Measurements from ENCODE around the gene OR1M1.

DNA sequence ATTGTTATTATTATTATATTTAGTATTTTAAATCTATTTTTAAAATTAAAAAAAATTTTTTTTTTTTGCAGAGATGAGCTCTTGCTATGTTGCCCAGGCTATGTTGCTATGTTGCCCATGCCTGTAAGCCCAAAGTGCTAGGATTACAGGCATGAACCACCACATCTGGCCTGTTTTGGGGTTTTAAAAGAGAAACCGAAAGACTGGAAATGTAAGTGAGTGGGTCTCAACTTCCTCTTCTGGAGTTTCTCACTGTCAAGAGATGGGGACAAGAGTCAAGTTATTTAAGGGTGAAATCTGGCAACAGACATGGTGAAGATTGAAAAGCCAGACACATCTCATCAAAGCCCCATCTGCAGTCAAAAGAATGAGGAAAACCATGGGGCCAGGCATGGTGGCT, 44.1 kb downstream of the OR1M1 start:
- TF ChIP-seq EP300 (IDR thresholded peaks at IDR 0.05), result no peak
- no peak for TF ChIP-seq POLR2AphosphoS5 (IDR thresholded peaks at IDR 0.05)
- TF ChIP-seq, protein P1, sequence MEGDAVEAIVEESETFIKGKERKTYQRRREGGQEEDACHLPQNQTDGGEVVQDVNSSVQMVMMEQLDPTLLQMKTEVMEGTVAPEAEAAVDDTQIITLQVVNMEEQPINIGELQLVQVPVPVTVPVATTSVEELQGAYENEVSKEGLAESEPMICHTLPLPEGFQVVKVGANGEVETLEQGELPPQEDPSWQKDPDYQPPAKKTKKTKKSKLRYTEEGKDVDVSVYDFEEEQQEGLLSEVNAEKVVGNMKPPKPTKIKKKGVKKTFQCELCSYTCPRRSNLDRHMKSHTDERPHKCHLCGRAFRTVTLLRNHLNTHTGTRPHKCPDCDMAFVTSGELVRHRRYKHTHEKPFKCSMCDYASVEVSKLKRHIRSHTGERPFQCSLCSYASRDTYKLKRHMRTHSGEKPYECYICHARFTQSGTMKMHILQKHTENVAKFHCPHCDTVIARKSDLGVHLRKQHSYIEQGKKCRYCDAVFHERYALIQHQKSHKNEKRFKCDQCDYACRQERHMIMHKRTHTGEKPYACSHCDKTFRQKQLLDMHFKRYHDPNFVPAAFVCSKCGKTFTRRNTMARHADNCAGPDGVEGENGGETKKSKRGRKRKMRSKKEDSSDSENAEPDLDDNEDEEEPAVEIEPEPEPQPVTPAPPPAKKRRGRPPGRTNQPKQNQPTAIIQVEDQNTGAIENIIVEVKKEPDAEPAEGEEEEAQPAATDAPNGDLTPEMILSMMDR (IDR thresholded peaks at IDR 0.05), result no peak

Measured in stomach (tissue), 4 donors.